ENCODE results near the gene CALHM1. TPM values are rescaled to one million over a fixed set of nuclear protein-coding genes. Genes with fewer than 3 reads are reported as not detected.

CALHM1 gene
- total and polyA plus RNA-seq, 2 of the 8 experiments (the other 6 are each of a cell fraction or from before 2014, with no cell fraction given): 0.29 to 0.34 TPM

DNA sequence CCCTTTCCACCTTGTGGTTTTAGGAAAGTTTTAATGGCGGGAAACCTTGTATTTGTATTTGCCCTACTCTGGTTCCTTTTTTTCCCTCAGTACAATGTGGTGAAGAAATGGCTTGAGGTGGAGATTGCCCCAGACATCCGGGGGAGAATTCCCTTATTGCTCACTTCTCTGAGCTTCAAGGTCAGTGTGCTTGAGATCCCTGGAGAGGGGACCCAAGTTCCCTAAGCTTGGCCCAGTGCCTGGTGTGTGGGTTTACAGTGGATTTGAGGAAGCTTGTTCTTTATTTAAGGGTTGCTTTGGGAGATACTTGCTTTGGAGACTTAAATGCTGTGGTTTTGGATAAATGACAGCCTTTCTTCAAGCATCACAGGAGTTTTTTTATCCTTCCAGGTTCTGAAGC, 24.8 kb downstream of the CALHM1 start:
- Histone ChIP-seq H2AFZ (ENCODE audit: low read length) (no peak overlapping the region), H2AK5ac (ENCODE audit: low read depth, low read length) (no peak overlapping the region), H3K4me2 (ENCODE audit: insufficient read depth in 1 of 2, low read depth in 2 of 2, low read length in 2 of 2) (no peak overlapping the region), H3K23ac (ENCODE audit: insufficient read length) (no peak overlapping the region), H3K79me1 (ENCODE audit: low read depth, low read length) (no peaks in the 10 kb centered on the region), H2BK5ac (ENCODE audit: low read depth, low read length) (no peak overlapping the region), H4K91ac (replicated peaks; ENCODE audit: insufficient read length, low read length) (no peak overlapping the region), H2BK20ac (ENCODE audit: low read length) (no peak overlapping the region), H3K9me3 (ENCODE audit: insufficient read depth in 2 of 2, low read depth in 1 of 2, low read length in 1 of 2) (no peaks in the 10 kb centered on the region), H3K4me1 (replicated peaks in 1 of 4; ENCODE audit: control insufficient read depth in 3 of 4, insufficient read depth in 4 of 4, low read length in 3 of 4) (no peaks in the 10 kb centered on the region), H3K36me3 (ENCODE audit: control insufficient read depth in 2 of 4, insufficient read depth in 4 of 4, low read length in 3 of 4) (peaks cover 19 to 78% (median 63%) of the 10 kb centered on the region in 4 experiments), H3K4ac (replicated peaks; ENCODE audit: insufficient read length, low read depth, low read length) (no peak overlapping the region), H4K20me1 (replicated peaks in 1 of 2; ENCODE audit: control insufficient read depth in 1 of 2, insufficient read depth in 2 of 2, low read length in 2 of 2) (peaks cover 0 to 2% of the 10 kb centered on the region in 2 experiments), H3K4me3 (ENCODE audit: extremely low read depth in 1 of 4, insufficient read depth in 2 of 4, low read depth in 3 of 4, low read length in 4 of 4) (no peak overlapping the region), H3K14ac (ENCODE audit: insufficient read length) (no peak overlapping the region), H3K23me2 (ENCODE audit: low read depth, low read length) (no peaks in the 10 kb centered on the region), H2BK12ac (ENCODE audit: low read depth, low read length) (no peak overlapping the region), H2BK15ac (ENCODE audit: low read length) (no peak overlapping the region), H3K18ac (ENCODE audit: extremely low read depth, low read length) (no peak overlapping the region), H3K27me3 (replicated peaks in 1 of 4; ENCODE audit: control insufficient read depth in 3 of 4, extremely low read depth in 1 of 4, insufficient read depth in 3 of 4, low read length in 3 of 4) (no peaks in the 10 kb centered on the region), H2BK120ac (replicated peaks; ENCODE audit: low read depth, low read length) (no peak overlapping the region), H4K8ac (ENCODE audit: extremely low read depth, insufficient read depth, low read length) (no peak overlapping the region), H3K27ac (ENCODE audit: low read depth, low read length) (no peak overlapping the region), H3K9ac (replicated peaks in 1 of 4; ENCODE audit: extremely low read depth in 1 of 4, low read depth in 3 of 4, low read length in 3 of 4) (no peak overlapping the region), H3K79me2 (ENCODE audit: control insufficient read depth in 1 of 2, insufficient read depth in 2 of 2, low read length in 2 of 2) (no peaks in the 10 kb centered on the region), H3K56ac (replicated peaks; ENCODE audit: insufficient read length, low read depth, low read length) (no peak overlapping the region), H4K5ac (ENCODE audit: insufficient read length, low read depth, low read length) (no peak overlapping the region)
- 92% methylated on average over 2 of the region's 2 CpGs; no CpG with 5 or more reads in 1 of the 2 experiments for WGBS, 2 experiments (ENCODE audit: extremely low coverage in 1 of 2, insufficient coverage in 1 of 2, insufficient read length in 1 of 2, insufficient replicate concordance in 2 of 2, low coverage in 1 of 2, low lambda C conversion rate in 2 of 2, missing lambda C conversion rate in 1 of 2)
- POLR2A ChIA-PET (ENCODE audit: partially characterized antibody): interaction anchor here (0.8 to 1.2 kb wide), 3 partner anchors 10 to 38 kb away, joined by 3 to 6 read pairs (median 5); partner anchors contain the start of gene ATP5MK
- no peak for DNase-seq (ENCODE audit: low read depth in 1 of 2, low spot score in 2 of 2)
- FAIRE-seq: no peak
- CTCF ChIA-PET (ENCODE audit: partially characterized antibody): interaction anchor here (0.8 to 1.3 kb wide), 6 partner anchors 10 to 109 kb away, joined by 3 to 7 read pairs (median 4); no protein-coding TSS in a partner anchor
- no peak for TF ChIP-seq TAF1 (IDR thresholded peaks at IDR 0.05; ENCODE audit: low read depth, low read length)
- no peak for TF ChIP-seq CEBPB (IDR thresholded peaks at IDR 0.05; ENCODE audit: low read depth, low read length)
- no peak for TF ChIP-seq NRF1 (IDR thresholded peaks at IDR 0.05; ENCODE audit: low read depth, low read length)
- no peak for TF ChIP-seq MAFK (IDR thresholded peaks at IDR 0.05; ENCODE audit: low read depth, low read length)
- TF ChIP-seq GTF2F1 (IDR thresholded peaks at IDR 0.05; ENCODE audit: borderline replicate concordance, low read depth, low read length): no peak
- TF ChIP-seq ZNF274 (IDR thresholded peaks at IDR 0.05; ENCODE audit: borderline replicate concordance, extremely low read depth, low read length): no peak
- TF ChIP-seq TCF12 (IDR thresholded peaks at IDR 0.05; ENCODE audit: low read depth, low read length): no peak
- TF ChIP-seq ATF2 (IDR thresholded peaks at IDR 0.05; ENCODE audit: low read length): no peak
- TF ChIP-seq GABPA (IDR thresholded peaks at IDR 0.05; ENCODE audit: borderline replicate concordance, insufficient read depth, low read length): no peak
- TF ChIP-seq RAD21 (IDR thresholded peaks at IDR 0.05 in 1 of 2, conservative IDR thresholded peaks at IDR 0.05 in 1 of 2; ENCODE audit: low read depth in 2 of 2, low read length in 2 of 2): no peak
- no peak for TF ChIP-seq POU5F1 (IDR thresholded peaks at IDR 0.05; ENCODE audit: low read depth, low read length)
- TF ChIP-seq SUZ12 (IDR thresholded peaks at IDR 0.05; ENCODE audit: low read length): no peak
- no peak for TF ChIP-seq KDM5A (IDR thresholded peaks at IDR 0.05; ENCODE audit: low read length)

All from H1 (cell line).